Natural killer cell (primary cell): ENCODE measurements around the gene EVI5. TPM values are rescaled to one million over a fixed set of nuclear protein-coding genes. Genes with fewer than 3 reads are reported as not detected.

Experiments
- ATAC-seq, 3 donors: fragments of 150-1000 bp in 2 of 3; fragments of 200-7000 bp in 1 of 3; cut with Tn5 transposase; 1 replicate in 1 of 3; 2 replicates in 2 of 3; pipeline ENCODE4 v1.10.0; 2021; ENCODE audit warnings: mild to moderate bottlenecking in 2 of 3, moderate library complexity in 2 of 3
- DNase-seq, 2 donors: peaks; one replicate each; pipeline versions ENCODE4 v3.0.0 to v3.0.0-alpha.2; 2013 to 2021; ENCODE audit warnings: mixed read lengths in 1 of 2
- H3K27ac ChIP-seq: one replicate; pipeline ENCODE4 v1.5.1; 2013; ENCODE audit warnings: mild to moderate bottlenecking, low read length
- H3K27me3 ChIP-seq: one replicate; pipeline ENCODE4 v1.6.1; 2013; ENCODE audit warnings: low read length; ENCODE audit not compliant: control insufficient read depth, insufficient read depth
- H3K36me3 ChIP-seq: one replicate; pipeline ENCODE4 v1.6.1; 2013; ENCODE audit warnings: low read length; ENCODE audit not compliant: control insufficient read depth, insufficient read depth
- H3K4me1 ChIP-seq: one replicate; pipeline ENCODE4 v1.6.1; 2013; ENCODE audit warnings: low read length; ENCODE audit not compliant: control insufficient read depth, insufficient read depth
- H3K4me3 ChIP-seq: one replicate; pipeline ENCODE4 v1.5.1; 2013; ENCODE audit warnings: low read length
- H3K9me3 ChIP-seq: one replicate; pipeline ENCODE4 v1.6.1; 2013; ENCODE audit warnings: low read length; ENCODE audit not compliant: control insufficient read depth, insufficient read depth
- H3K27ac Mint-ChIP-seq, 2 donors: one replicate each; pipeline ENCODE4 v1.8.0; 2022; ENCODE audit warnings: mild to moderate bottlenecking in 2 of 2, mixed read lengths in 2 of 2, moderate library complexity in 1 of 2
- H3K27me3 Mint-ChIP-seq, 2 donors: one replicate each; pipeline ENCODE4 v1.8.0; 2022; ENCODE audit warnings: low read depth in 2 of 2, mixed read lengths in 2 of 2
- H3K36me3 Mint-ChIP-seq: one replicate; pipeline ENCODE4 v1.8.0; 2022; ENCODE audit warnings: mixed read lengths
- H3K4me1 Mint-ChIP-seq, 2 donors: one replicate each; pipeline ENCODE4 v1.8.0; 2022; ENCODE audit warnings: mixed read lengths in 2 of 2
- H3K4me3 Mint-ChIP-seq: one replicate; pipeline ENCODE4 v1.8.0; 2022; ENCODE audit warnings: mild to moderate bottlenecking, moderate library complexity, mixed read lengths
- H3K9me3 Mint-ChIP-seq, 2 donors: one replicate each; pipeline ENCODE4 v1.8.0; 2022; ENCODE audit warnings: mixed read lengths in 2 of 2
- CTCF ChIP-seq: fragments of 200-600 bp; IDR thresholded peaks from one replicate; pipeline ENCODE4 v1.8.0; 2022; ENCODE audit warnings: antibody characterized with exemption
- WGBS: methylation state at CpG from one replicate; pipeline ENCODE4 v1.1.7; 2013; ENCODE audit warnings: missing lambda C conversion rate; ENCODE audit not compliant: insufficient coverage; 5-methylcytosine and 5-hydroxymethylcytosine counted together
- intact Hi-C: fragments of 100-400 bp; cut with micrococcal nuclease; formaldehyde crosslinking; loops from one replicate; pipeline ENCODE4 v1.14.2; 2022
- total RNA-seq, 4 donors: library from RNA; stranded (reverse); fragments of 120-200 nt in 1 of 4; gene quantifications; one replicate each; pipeline versions ENCODE4 v1.2.3 to v1.2.4, GENCODE V29; 2013 to 2022

Gene EVI5
- total RNA-seq, 3 donors from 2014 or later (not counting 1 experiment from before 2014, with no cell fraction given), result 3.9 to 6.0 (median 5.5) TPM

- no CpG with 5 or more reads among the region's 2 CpGs for WGBS
- intact Hi-C loops, result no loop called here
- Mint-ChIP-seq H3K27ac (no peak overlapping the region), H3K4me1 (no peaks in the 10 kb centered on the region), H3K9me3 (no peaks in the 10 kb centered on the region), H3K27me3 (peaks cover 19 to 21% of the 10 kb centered on the region in 2 donors), H3K36me3 (no peaks in the 10 kb centered on the region), H3K4me3 (no peak overlapping the region)
- Histone ChIP-seq H3K4me3 (no peak overlapping the region), H3K27me3 (no peaks in the 10 kb centered on the region), H3K27ac (no peak overlapping the region), H3K9me3 (no peaks in the 10 kb centered on the region), H3K36me3 (no peaks in the 10 kb centered on the region), H3K4me1 (no peaks in the 10 kb centered on the region)
- no peak for TF ChIP-seq CTCF
- no peak for DNase-seq
- no peak for ATAC-seq
Measured at GRCh38 chr1:92713939-92714338, 71.0 kb downstream of the EVI5 start.

- H3K9me3 Mint-ChIP-seq, result no peaks in the 10 kb centered on the region
- intact Hi-C loops, result no loop called here
- no peak for DNase-seq
- H3K27ac Mint-ChIP-seq, result no peak overlapping the region
- no peak for TF ChIP-seq CTCF
- Histone ChIP-seq H3K4me3 (no peak overlapping the region), H3K9me3 (no peaks in the 10 kb centered on the region), H3K4me1 (no peaks in the 10 kb centered on the region), H3K27ac (no peak overlapping the region), H3K27me3 (no peaks in the 10 kb centered on the region), H3K36me3 (no peaks in the 10 kb centered on the region)
- no peak overlapping the region for H3K4me3 Mint-ChIP-seq
- H3K4me1 Mint-ChIP-seq, result no peaks in the 10 kb centered on the region
- H3K27me3 Mint-ChIP-seq, result peaks cover 8 to 16% of the 10 kb centered on the region in 2 donors
- H3K36me3 Mint-ChIP-seq, result no peaks in the 10 kb centered on the region
- no peak for ATAC-seq
- 93% methylated on average over 6 of the region's 6 CpGs for WGBS
Measured at GRCh38 chr1:92711473-92712165, 73.3 kb downstream of the EVI5 start.

GRCh38 chr1:92709738-92710137, 75.2 kb downstream of the EVI5 start:
- Histone ChIP-seq H3K27me3 (no peaks in the 10 kb centered on the region), H3K4me1 (no peaks in the 10 kb centered on the region), H3K36me3 (no peaks in the 10 kb centered on the region), H3K9me3 (no peaks in the 10 kb centered on the region), H3K27ac (no peak overlapping the region), H3K4me3 (no peak overlapping the region)
- 72% methylated on average over 3 of the region's 4 CpGs for whole genome bisulfite sequencing
- DNase-seq (no peak), ATAC-seq (no peak)
- no peaks in the 10 kb centered on the region for H3K4me1 Mint-ChIP-seq
- H3K27me3 Mint-ChIP-seq, result peaks cover 0 to 9% of the 10 kb centered on the region in 2 donors
- no peaks in the 10 kb centered on the region for H3K9me3 Mint-ChIP-seq
- no peak overlapping the region for H3K4me3 Mint-ChIP-seq
- H3K36me3 Mint-ChIP-seq, result no peaks in the 10 kb centered on the region
- H3K27ac Mint-ChIP-seq, result no peak overlapping the region
- no peak for TF ChIP-seq CTCF
- intact Hi-C loops, result no loop called here
